ENCODE data around the gene DPP9.

DPP9 gene

DNA sequence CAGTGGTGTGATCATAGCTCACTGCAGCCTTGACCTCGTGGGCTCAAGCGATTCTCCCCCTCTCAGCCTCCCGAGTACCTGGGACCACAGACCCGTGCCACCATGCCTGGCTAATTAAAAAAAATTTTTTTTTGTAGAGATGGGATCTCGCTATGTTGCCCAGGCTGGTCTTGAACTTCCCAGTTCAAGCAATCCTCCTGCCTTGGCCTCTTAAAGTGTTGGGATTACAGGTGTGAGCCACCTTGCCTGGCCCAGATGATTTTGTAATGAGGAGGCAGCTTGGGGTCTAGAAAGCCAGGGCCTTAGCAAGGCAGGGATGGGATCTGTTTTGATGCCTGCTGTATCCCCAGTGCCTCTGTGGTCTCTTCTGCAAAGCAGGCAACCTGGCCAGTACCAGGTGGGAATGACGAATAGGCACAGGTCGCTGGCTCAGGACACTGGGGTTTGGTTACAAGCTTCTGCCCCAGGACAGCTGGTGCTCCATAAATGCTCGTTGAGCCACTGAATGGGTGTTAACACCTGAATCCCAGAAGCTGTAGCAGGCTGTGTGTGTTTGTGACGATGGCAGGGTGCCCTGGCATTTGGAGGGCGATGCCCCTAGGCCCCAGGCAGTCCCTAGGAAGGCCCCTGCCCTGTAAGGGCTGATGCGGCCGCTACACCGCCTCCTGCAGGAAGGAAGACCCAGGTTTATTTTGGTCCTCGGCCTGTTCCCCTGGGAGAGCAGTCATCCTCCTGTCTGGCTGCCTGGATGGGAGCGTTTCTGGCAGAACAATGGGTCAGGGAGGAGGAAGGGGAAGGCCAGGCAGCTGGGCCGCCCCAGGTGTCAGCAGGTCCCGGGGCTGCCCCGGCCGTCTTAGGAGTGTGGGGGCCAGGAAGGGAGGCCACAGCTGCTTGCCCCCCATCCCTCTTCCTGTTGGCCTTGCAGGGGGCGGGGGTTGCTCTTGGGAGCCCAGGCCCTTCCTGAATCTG is 75.7 kb downstream of the DPP9 start:
- H3K27ac Mint-ChIP-seq, result peak overlapping the region; percentile 84
- no peaks in the 10 kb centered on the region for H3K9me3 Mint-ChIP-seq
- peaks cover 21% of the 10 kb centered on the region for H3K36me3 Mint-ChIP-seq
- peaks cover 45% of the 10 kb centered on the region for H3K4me1 Mint-ChIP-seq
- H3K4me3 Mint-ChIP-seq, result peak overlapping the region; percentile 31
- peak; percentile 40 for ATAC-seq
- no peaks in the 10 kb centered on the region for H3K27me3 Mint-ChIP-seq

GRCh38 chr19:4645718-4646117 is 77.9 kb downstream of the DPP9 start:
- Mint-ChIP-seq H3K4me3 (no peak overlapping the region), H3K36me3 (peaks cover 27% of the 10 kb centered on the region), H3K4me1 (peaks cover 66% of the 10 kb centered on the region), H3K27ac (no peak overlapping the region), H3K9me3 (no peaks in the 10 kb centered on the region), H3K27me3 (no peaks in the 10 kb centered on the region)
- ATAC-seq, result no peak

- Mint-ChIP-seq H3K27me3 (no peaks in the 10 kb centered on the region), H3K4me3 (no peak overlapping the region), H3K27ac (peak overlapping the region; percentile 49), H3K9me3 (no peaks in the 10 kb centered on the region), H3K4me1 (peaks cover 67% of the 10 kb centered on the region), H3K36me3 (peaks cover 27% of the 10 kb centered on the region)
- no peak for ATAC-seq
Observed at GRCh38 chr19:4642625-4643024, 81.0 kb downstream of the DPP9 start.

DNA sequence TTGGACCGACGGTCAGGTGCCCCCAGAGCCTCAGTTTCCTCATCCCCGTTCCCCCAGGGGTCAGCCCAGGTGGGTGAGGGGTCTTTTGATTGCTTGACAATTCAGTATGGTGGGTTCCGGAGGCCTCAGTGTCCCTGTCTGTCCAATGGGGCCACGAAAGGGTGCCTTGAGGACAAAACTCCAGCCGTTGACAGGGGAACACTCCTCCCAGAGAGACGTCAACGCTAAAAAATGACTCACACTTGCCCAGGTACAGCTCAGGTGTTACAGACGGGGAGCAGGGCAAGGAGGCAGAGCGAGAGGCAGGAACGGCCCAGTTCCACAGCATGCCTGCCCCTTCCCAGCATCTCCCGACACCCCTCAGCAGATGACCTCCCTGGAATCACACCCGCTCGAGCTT is 82.5 kb downstream of the DPP9 start:
- H3K4me3 Mint-ChIP-seq, result peak overlapping the region; percentile 64
- H3K4me1 Mint-ChIP-seq, result peaks cover 57% of the 10 kb centered on the region
- H3K36me3 Mint-ChIP-seq, result peaks cover 18% of the 10 kb centered on the region
- H3K27ac Mint-ChIP-seq, result peak overlapping the region; percentile 100
- no peaks in the 10 kb centered on the region for H3K27me3 Mint-ChIP-seq
- no peak for ATAC-seq
- H3K9me3 Mint-ChIP-seq, result no peaks in the 10 kb centered on the region

- peak overlapping the region; percentile 100 for H3K27ac Mint-ChIP-seq
- peaks cover 53% of the 10 kb centered on the region for H3K4me1 Mint-ChIP-seq
- H3K36me3 Mint-ChIP-seq, result peaks cover 12% of the 10 kb centered on the region
- H3K27me3 Mint-ChIP-seq, result no peaks in the 10 kb centered on the region
- peak overlapping the region; percentile 99 for H3K4me3 Mint-ChIP-seq
- no peaks in the 10 kb centered on the region for H3K9me3 Mint-ChIP-seq
- no peak for ATAC-seq
Observed at GRCh38 chr19:4640247-4641000, 83.2 kb downstream of the DPP9 start.

DNA sequence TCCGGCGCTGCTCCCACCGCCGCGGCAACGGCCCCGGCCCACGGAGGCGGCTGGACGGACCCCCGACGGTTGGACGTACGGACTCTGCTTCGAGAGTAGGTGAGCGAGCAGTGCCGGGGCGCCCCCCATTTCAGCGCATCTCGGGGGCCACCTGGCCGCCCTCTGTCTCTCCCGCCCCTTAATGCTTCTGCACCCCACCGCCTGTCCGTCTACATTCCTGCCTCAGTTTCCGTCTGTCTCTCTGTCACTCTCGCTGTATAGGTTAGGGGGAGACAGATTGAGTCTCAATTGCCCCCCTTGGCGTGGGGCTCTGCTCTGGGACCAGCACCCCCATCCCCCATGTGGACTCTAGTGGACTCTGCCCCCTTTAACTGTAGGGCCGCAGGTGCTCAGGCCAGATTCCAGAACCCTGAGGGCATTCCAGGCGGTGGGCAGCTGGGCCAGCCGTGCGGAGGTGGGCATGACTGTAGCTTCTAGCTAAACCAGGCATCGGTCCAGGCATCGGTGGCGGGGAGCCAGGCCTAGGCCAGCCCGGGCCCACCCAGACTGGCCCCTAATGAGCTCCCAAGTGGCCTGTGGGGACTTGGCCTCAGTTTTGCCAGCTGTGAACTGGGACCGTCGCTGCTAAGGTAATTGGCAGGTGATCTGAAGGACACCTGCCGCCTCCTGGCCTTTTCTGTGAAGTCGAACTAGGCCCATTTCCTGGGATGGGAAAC is 84.0 kb downstream of the DPP9 start:
- no peaks in the 10 kb centered on the region for H3K27me3 Mint-ChIP-seq
- peak overlapping the region; percentile 100 for H3K27ac Mint-ChIP-seq
- H3K4me1 Mint-ChIP-seq, result peaks cover 53% of the 10 kb centered on the region
- peak overlapping the region; percentile 99 for H3K4me3 Mint-ChIP-seq
- H3K36me3 Mint-ChIP-seq, result peaks cover 6% of the 10 kb centered on the region
- ATAC-seq, result peak; percentile 42
- no peaks in the 10 kb centered on the region for H3K9me3 Mint-ChIP-seq

DNA sequence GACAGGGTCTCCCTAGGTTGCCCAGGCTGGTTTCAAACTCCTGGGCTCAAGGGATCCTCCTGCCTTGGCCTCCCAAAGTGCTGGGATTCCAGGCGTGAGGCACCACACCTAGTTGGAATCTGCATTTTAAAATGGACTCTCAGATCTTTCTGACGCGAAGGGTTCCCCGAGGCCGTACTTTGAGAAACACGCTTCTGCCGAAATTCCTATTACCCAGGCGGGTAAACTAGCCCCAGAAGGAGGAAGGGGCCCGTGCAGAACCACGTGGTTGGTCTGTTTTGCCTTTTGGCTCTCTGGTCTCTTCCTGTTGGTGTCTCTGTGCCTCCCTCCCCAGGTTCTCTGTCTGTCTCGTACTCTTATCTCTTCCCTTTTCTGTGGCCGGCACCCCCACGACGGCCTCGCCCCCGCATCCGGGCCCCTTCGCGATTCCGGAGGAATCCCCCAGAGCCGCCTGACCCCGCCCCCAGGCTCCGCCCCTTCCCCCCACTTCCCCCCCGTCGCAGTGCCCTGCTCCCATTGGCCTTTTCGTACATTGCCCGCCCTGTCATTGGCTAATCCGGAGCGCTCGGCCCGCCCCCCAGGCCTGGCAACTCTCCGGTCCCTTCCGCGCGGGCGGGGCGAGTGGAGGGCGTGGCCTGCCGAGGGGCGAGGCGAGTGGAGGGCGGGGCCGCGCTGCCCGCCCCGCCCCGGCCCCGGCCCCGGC is 84.7 kb downstream of the DPP9 start, which contains the start of gene TNFAIP8L1:
Gene TNFAIP8L1 (plus strand): TSS at position 689 of the 703 bp plus-strand sequence. CDS start 12,354 bp downstream, outside the sequence.
- H3K4me3 Mint-ChIP-seq, result peak within 1 kb of the TSS; percentile 99
- H3K9me3 Mint-ChIP-seq, result no peaks in the 10 kb centered on the region
- peaks cover 53% of the 10 kb centered on the region for H3K4me1 Mint-ChIP-seq
- peaks cover 6% of the 10 kb centered on the region for H3K36me3 Mint-ChIP-seq
- ATAC-seq, result peak; percentile 96
- H3K27me3 Mint-ChIP-seq, result no peaks in the 10 kb centered on the region
- H3K27ac Mint-ChIP-seq, result peak within 1 kb of the TSS; percentile 100

DNA sequence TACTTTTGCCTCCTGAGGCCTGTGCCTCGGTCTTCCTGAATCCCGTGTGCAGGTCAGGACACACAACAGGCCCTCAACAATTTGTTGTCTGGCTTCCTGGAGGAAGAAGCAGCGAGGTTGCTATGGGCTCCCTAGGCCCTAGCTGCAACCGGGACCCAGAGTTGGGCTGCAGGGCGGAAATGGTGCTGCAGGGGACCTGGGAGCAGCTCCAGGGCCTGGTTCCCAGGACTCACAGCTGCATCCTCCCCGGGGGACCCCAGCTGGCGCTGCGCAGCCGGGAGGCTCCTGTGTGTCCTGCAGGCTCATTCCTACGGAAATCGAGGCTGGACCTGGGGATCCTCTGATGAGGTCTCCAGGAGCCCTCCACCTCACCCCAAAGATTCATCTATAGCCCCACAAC is 85.3 kb downstream of the DPP9 start:
- ATAC-seq, result no peak
- no peak overlapping the region for H3K4me3 Mint-ChIP-seq
- H3K9me3 Mint-ChIP-seq, result no peaks in the 10 kb centered on the region
- H3K4me1 Mint-ChIP-seq, result peaks cover 54% of the 10 kb centered on the region
- peaks cover 4% of the 10 kb centered on the region for H3K27me3 Mint-ChIP-seq
- H3K27ac Mint-ChIP-seq, result peak overlapping the region; percentile 100
- peaks cover 6% of the 10 kb centered on the region for H3K36me3 Mint-ChIP-seq

DNA sequence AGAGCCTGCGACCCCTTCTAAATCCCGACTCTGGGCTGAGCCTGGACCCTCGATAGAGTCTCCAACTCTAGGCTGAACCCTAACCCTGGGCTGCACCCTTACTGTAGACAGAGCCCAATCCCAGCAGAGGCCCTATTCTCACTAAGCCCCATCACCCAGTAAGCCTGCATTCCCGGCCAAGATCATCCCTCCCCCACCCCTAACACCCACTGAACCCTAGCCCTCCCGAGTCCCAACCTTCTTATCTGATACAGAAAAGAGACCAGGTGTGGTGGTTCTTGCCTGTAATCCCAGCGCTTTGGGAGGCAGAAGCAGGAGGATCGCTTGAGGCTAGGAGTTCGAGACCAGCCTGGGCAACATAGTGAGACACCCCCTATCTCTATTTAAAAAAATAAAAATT is 86.9 kb downstream of the DPP9 start:
- Mint-ChIP-seq H3K36me3 (no peaks in the 10 kb centered on the region), H3K4me3 (no peak overlapping the region), H3K27ac (peak overlapping the region; percentile 48), H3K9me3 (no peaks in the 10 kb centered on the region), H3K27me3 (peaks cover 18% of the 10 kb centered on the region), H3K4me1 (peaks cover 42% of the 10 kb centered on the region)
- no peak for ATAC-seq

DNA sequence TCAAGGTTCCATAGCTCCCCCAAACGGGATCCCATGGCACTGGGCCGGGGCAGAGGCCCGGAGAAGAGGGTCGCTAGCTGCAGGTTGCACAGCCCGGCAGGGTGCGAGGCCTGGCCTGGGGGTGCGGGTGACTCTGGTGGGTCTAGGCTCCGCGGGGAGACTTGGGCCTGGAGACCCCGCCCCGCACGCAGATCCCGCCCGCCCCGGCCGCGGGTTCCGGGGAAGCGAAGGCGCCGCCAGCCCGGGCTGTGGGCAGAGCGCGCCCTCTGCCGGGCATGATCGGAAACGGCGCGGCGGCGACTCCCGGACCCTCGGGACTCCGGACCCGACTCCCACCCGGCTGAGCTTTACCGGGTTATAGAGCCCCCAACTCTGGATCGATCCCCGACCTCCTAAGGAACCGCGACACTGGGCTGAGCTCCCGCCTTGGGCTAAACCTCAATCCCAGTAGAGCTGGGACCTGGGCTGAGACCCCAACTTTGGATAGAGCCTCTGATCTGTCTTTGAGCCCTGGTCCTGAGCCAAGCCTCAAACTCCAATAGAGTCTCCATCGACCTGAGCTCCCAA is 87.4 kb downstream of the DPP9 start:
- Mint-ChIP-seq H3K4me3 (peak overlapping the region; percentile 65), H3K27ac (peak overlapping the region; percentile 48)

DNA sequence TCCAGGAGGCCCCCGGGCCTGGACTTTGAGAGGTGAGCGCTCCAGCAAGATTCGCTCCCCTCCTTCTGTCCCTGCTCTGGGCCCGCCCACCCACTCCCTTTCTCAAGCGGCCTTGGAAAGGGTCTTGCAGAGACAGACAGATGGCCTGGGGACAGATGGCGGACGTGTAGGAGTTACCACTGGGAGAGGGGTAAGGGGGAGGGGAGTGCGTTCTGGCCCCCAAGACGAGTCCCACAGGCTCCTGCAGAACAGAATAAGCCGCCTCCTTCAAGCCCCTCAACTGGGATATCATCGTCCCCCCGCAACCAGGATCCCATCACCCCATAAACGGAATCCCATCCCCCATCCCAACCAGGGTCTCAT is 87.9 kb downstream of the DPP9 start:
- H3K36me3 Mint-ChIP-seq, result no peaks in the 10 kb centered on the region
- no peak for ATAC-seq
- H3K4me1 Mint-ChIP-seq, result peaks cover 33% of the 10 kb centered on the region
- peak overlapping the region; percentile 65 for H3K4me3 Mint-ChIP-seq
- H3K27me3 Mint-ChIP-seq, result peaks cover 18% of the 10 kb centered on the region
- peak overlapping the region; percentile 48 for H3K27ac Mint-ChIP-seq
- H3K9me3 Mint-ChIP-seq, result no peaks in the 10 kb centered on the region

More for the DNA sequence above, 87.4 kb downstream of the DPP9 start:
- peaks cover 18% of the 10 kb centered on the region for H3K27me3 Mint-ChIP-seq
- no peaks in the 10 kb centered on the region for H3K9me3 Mint-ChIP-seq
- ATAC-seq, result peak; percentile 5
- peaks cover 38% of the 10 kb centered on the region for H3K4me1 Mint-ChIP-seq
- no peaks in the 10 kb centered on the region for H3K36me3 Mint-ChIP-seq

DNA sequence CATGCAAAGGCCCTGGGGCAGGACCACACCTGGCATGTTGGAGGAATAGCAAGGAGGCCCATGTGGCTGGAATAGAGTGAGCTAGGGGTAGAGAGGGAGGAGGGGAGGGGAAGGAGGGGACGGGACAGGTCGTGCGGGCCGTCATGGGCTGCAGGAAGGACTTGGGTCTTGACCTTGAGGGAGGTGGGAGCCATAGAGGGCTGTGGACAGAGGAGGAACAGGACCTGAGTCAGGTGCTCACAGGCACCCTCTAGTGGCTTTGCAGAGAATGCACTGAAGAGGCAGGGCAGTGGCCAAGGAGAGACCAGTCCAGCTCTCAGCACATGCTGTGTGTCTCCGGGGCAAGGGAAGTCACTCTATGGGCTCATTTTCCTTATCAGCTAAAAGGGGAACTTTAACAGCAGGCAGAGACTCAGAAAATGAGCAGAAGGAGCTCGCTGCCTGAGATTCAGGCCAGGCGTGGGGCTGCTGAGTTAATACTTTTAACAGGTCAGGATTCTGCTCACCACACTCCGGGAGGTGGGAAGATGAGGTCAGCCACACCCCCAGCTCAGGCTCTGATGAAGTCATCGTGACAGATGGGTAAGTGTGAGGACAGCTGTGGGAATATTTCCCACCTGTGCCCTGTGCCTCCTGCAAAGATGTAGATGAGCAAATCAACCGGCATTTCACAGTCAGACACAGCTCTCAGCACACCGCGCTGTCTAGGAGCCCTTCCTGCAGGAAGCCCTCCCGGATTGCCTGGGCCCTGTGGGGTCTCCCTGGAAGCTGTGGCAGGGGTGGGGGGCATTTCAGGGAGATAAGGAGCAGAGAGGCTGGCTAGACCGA is 90.3 kb downstream of the DPP9 start:
- peak; percentile 70 for ATAC-seq
- Mint-ChIP-seq H3K36me3 (no peaks in the 10 kb centered on the region), H3K4me1 (peaks cover 13% of the 10 kb centered on the region), H3K4me3 (no peak overlapping the region), H3K9me3 (no peaks in the 10 kb centered on the region), H3K27ac (no peak overlapping the region), H3K27me3 (peaks cover 19% of the 10 kb centered on the region)

Data from stimulated activated memory B cell treated with anti-CD40 and anti-IgM and Interleukin-4, amounts not matched to agents 10 μg/mL and 1 μg/mL and 100 μg/mL, for 72 hours (primary cell).